ENCODE measurements around the gene FHAD1.
A peak's percentile ranks its signal among the peaks of the same experiment; 100 is the strongest.
"Not testable (repeated sequence)": the region's sequence is repeated elsewhere in the genome, so short reads cannot be mapped to it uniquely, and the experiment has no call there.

Gene FHAD1

GRCh38 chr1:15304708-15305467 lies 57.9 kb downstream of the FHAD1 start:
- DNase-seq (ENCODE audit: low read depth): no peak
- H3K4me3 ChIP-seq (ENCODE audit: low read length): no peak overlapping the region
- TF ChIP-seq, protein P1, sequence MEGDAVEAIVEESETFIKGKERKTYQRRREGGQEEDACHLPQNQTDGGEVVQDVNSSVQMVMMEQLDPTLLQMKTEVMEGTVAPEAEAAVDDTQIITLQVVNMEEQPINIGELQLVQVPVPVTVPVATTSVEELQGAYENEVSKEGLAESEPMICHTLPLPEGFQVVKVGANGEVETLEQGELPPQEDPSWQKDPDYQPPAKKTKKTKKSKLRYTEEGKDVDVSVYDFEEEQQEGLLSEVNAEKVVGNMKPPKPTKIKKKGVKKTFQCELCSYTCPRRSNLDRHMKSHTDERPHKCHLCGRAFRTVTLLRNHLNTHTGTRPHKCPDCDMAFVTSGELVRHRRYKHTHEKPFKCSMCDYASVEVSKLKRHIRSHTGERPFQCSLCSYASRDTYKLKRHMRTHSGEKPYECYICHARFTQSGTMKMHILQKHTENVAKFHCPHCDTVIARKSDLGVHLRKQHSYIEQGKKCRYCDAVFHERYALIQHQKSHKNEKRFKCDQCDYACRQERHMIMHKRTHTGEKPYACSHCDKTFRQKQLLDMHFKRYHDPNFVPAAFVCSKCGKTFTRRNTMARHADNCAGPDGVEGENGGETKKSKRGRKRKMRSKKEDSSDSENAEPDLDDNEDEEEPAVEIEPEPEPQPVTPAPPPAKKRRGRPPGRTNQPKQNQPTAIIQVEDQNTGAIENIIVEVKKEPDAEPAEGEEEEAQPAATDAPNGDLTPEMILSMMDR (conservative IDR thresholded peaks at IDR 0.05; ENCODE audit: low read depth, low read length): peak; percentile 84

- TF ChIP-seq, protein P1 (conservative IDR thresholded peaks at IDR 0.05; ENCODE audit: low read depth, low read length): no peak
- no peak overlapping the region for H3K4me3 ChIP-seq (ENCODE audit: low read length)
- DNase-seq (ENCODE audit: low read depth): no peak
Measured at GRCh38 chr1:15305468-15305770, 58.4 kb downstream of the FHAD1 start.

DNA sequence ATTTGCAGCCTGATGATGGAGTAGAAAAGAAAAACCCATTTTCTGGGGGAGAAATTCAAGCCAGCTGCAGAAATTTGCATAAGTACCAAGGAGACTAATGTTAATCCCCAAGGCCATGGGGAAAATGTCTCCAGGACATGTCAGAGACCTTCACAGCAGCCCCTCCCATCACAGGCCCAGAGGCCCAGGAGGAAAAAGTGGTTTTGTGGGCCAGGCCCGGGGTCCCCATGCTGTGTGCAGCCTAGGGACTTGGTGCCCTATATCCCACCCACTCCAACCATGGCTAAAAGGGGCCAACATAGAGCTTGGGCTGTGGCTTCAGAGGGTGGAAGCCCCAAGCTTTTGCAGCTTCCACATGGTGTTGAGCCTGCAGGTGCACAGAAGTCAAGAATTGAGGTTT lies 59.3 kb downstream of the FHAD1 start:
- not testable (repeated sequence) for DNase-seq (ENCODE audit: low read depth); H3K4me3 ChIP-seq (ENCODE audit: low read length)

DNA sequence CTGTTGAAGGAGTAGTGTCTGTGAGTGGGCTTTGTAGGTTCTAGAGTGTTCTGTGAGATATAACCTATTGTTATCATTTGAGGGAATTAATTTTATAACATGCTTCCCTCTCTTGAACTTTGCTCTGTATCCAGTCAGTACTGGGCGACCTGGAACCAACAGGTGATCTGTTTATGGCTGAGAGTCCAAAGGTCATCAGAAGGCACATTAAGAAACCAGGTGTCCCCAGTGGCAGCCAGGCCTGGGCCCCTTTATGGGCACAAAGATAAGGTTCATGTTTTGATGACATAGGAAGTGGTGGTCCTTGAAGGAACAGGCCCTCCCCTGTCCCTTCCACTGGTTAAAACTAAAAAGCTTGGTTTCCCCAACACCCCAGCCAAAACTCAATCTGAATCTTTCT lies 61.1 kb downstream of the FHAD1 start:
- no peak for DNase-seq (ENCODE audit: low read depth)
- TF ChIP-seq, protein P1 (conservative IDR thresholded peaks at IDR 0.05; ENCODE audit: low read depth, low read length): no peak
- no peak overlapping the region for H3K4me3 ChIP-seq (ENCODE audit: low read length)

- no peak for DNase-seq (ENCODE audit: low read depth)
- TF ChIP-seq, protein P1 (conservative IDR thresholded peaks at IDR 0.05; ENCODE audit: low read depth, low read length): no peak
- H3K4me3 ChIP-seq (ENCODE audit: low read length): no peak overlapping the region
Measured at GRCh38 chr1:15308621-15309027, 61.6 kb downstream of the FHAD1 start.

DNA sequence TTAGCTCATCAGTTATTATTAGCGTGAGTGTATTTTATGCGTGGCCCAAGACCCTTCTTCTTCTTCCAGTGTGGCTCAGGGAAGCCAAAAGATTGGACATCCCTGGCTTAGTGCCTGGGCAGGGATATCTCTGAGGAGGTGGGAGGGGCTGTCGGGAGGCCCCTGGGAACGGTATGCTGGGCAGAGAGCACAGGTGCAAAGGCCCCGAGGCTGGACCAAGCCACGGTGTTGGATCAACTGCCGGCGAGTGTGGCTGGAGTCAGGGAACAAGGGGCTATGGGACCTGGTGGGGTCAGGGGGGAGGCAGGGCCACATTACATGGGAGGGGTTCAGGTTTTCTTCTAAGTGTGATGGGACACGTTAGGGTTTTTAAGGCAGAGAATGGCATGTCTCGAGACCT lies 62.7 kb downstream of the FHAD1 start:
- TF ChIP-seq, protein P1 (conservative IDR thresholded peaks at IDR 0.05; ENCODE audit: low read depth, low read length): no peak
- no peak overlapping the region for H3K4me3 ChIP-seq (ENCODE audit: low read length)
- no peak for DNase-seq (ENCODE audit: low read depth)

GRCh38 chr1:15310544-15310943 lies 63.5 kb downstream of the FHAD1 start:
- DNase-seq (ENCODE audit: low read depth): no peak
- TF ChIP-seq, protein P1 (conservative IDR thresholded peaks at IDR 0.05; ENCODE audit: low read depth, low read length): no peak
- H3K4me3 ChIP-seq (ENCODE audit: low read length): no peak overlapping the region
